Measurements from ENCODE around the gene STX7.

STX7 gene

GRCh38 chr6:132479131-132479530, 33.8 kb downstream of the STX7 start:
- no peak for TF ChIP-seq CTCF (IDR thresholded peaks at IDR 0.05; ENCODE audit: insufficient read depth, low read depth, low read length, missing control alignments)
- no peak overlapping the region for H3K4me3 ChIP-seq (ENCODE audit: low read length)
- no peak for DNase-seq (ENCODE audit: low read depth)

- no peak for TF ChIP-seq CTCF (IDR thresholded peaks at IDR 0.05; ENCODE audit: insufficient read depth, low read depth, low read length, missing control alignments)
- no peak overlapping the region for H3K4me3 ChIP-seq (ENCODE audit: low read length)
Measured at GRCh38 chr6:132478674-132479073, 34.2 kb downstream of the STX7 start.

GRCh38 chr6:132478266-132478665, 34.6 kb downstream of the STX7 start:
- TF ChIP-seq CTCF (IDR thresholded peaks at IDR 0.05; ENCODE audit: insufficient read depth, low read depth, low read length, missing control alignments) = no peak
- no peak for DNase-seq (ENCODE audit: low read depth)
- H3K4me3 ChIP-seq (ENCODE audit: low read length) = no peak overlapping the region

More at GRCh38 chr6:132478674-132479073, 34.2 kb downstream of the STX7 start:
- no peak for DNase-seq (ENCODE audit: low read depth)

GRCh38 chr6:132476688-132477087, 36.2 kb downstream of the STX7 start:
- no peak for TF ChIP-seq CTCF (IDR thresholded peaks at IDR 0.05; ENCODE audit: insufficient read depth, low read depth, low read length, missing control alignments)
- no peak overlapping the region for H3K4me3 ChIP-seq (ENCODE audit: low read length)
- DNase-seq (ENCODE audit: low read depth) = no peak

- DNase-seq (ENCODE audit: low read depth) = no peak
- no peak for TF ChIP-seq CTCF (IDR thresholded peaks at IDR 0.05; ENCODE audit: insufficient read depth, low read depth, low read length, missing control alignments)
- no peak overlapping the region for H3K4me3 ChIP-seq (ENCODE audit: low read length)
Measured at GRCh38 chr6:132475925-132476324, 37.0 kb downstream of the STX7 start.

GRCh38 chr6:132471787-132472186, 41.1 kb downstream of the STX7 start:
- DNase-seq (ENCODE audit: low read depth) = no peak
- no peak for TF ChIP-seq CTCF (IDR thresholded peaks at IDR 0.05; ENCODE audit: insufficient read depth, low read depth, low read length, missing control alignments)

GRCh38 chr6:132466952-132467351, 46.0 kb downstream of the STX7 start:
- TF ChIP-seq CTCF (IDR thresholded peaks at IDR 0.05; ENCODE audit: insufficient read depth, low read depth, low read length, missing control alignments) = no peak
- no peak overlapping the region for H3K4me3 ChIP-seq (ENCODE audit: low read length)
- DNase-seq (ENCODE audit: low read depth) = no peak

More at GRCh38 chr6:132471787-132472186, 41.1 kb downstream of the STX7 start:
- no peak overlapping the region for H3K4me3 ChIP-seq (ENCODE audit: low read length)
